Ovary (tissue), 3 donors: ENCODE results near the gene IMPA2.

ENCODE experiments used
- EP300 ChIP-seq: sonication (generic); formaldehyde crosslinking; IDR thresholded peaks from one replicate; pipeline ENCODE4 v1.6.1; 2017; ENCODE audit warnings: antibody characterized with exemption
- POLR2A ChIP-seq: fragments of 450-650 bp; IDR thresholded peaks from one replicate; pipeline ENCODE4 v1.6.1; 2017; ENCODE audit warnings: antibody characterized with exemption, mild to moderate bottlenecking, moderate library complexity
- TF ChIP-seq, protein P1 (sequence below), 3 donors: fragments of 450-650 bp in 2 of 3; fragments of 200-600 bp in 1 of 3; IDR thresholded peaks; one replicate each; pipeline versions ENCODE4 v1.5.1 to v1.8.0; 2016 to 2022; ENCODE audit warnings: antibody characterized with exemption in 3 of 3, mild to moderate bottlenecking in 1 of 3
- donor health status: DM: no; HTN: no; CAD: no.

DNA sequence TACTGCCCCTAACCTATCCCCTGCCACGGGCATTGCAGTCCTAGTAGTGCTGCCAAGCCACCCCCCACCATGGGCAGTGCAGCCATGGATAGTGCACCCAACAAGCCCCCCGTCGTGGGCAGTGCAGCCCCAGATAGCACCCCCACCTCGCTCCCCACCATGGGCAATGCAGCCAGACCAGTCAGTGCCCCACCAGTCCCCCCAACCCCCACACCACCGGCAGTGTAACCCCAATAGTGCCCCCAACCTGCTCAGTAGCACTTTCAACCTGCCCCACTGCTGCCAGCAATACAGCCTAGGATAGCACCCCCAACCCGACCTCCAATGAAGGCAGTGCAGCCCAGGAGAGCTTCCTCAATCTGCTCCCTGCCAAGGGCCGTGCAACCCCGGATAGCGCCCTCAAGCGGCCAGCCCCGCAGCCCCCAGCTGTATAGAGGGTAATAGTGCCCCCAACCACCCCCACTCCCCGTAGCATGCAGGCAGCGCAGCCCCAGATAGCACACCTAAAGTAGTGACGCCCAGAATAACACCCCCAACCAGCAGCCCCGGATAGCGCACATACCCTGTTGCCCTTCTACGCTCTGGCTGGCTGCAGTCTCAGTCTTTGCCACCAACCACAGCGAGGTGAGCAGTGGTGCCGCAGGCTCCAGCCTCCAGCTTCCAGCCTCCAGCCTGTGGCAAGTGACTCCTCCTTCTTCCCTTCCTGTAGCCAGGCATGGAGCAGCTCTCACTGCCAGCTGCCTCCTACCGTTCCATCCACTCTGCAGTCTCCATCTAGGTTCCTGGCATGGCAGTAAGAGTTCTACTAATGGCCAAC is 66.9 kb downstream of the IMPA2 start:
- no peak for TF ChIP-seq POLR2A
- TF ChIP-seq, protein P1, sequence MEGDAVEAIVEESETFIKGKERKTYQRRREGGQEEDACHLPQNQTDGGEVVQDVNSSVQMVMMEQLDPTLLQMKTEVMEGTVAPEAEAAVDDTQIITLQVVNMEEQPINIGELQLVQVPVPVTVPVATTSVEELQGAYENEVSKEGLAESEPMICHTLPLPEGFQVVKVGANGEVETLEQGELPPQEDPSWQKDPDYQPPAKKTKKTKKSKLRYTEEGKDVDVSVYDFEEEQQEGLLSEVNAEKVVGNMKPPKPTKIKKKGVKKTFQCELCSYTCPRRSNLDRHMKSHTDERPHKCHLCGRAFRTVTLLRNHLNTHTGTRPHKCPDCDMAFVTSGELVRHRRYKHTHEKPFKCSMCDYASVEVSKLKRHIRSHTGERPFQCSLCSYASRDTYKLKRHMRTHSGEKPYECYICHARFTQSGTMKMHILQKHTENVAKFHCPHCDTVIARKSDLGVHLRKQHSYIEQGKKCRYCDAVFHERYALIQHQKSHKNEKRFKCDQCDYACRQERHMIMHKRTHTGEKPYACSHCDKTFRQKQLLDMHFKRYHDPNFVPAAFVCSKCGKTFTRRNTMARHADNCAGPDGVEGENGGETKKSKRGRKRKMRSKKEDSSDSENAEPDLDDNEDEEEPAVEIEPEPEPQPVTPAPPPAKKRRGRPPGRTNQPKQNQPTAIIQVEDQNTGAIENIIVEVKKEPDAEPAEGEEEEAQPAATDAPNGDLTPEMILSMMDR (IDR thresholded peaks at IDR 0.05): no peak
- TF ChIP-seq EP300: no peak
